ENCODE measurements around the gene DTX3.

DNA sequence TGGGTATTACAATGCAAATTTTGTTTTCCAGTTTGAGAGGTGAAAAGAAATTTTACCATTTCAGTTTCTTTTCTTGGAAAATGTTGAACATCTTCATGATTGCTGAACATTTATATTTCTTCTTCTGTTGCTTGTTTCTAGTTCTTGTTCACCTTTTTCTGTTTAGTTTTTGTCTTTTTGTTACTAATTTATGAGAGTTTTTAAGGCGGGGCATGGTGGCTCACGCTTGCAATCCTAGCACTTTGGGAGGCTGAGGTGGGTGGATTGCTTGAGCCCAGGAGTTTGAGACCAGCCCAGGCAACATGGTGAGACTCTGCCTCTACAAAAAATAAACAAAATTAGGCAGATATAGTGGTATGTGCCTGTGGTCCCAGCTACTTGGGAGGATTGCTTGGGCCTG lies 44.1 kb upstream of the DTX3 start:
- TF ChIP-seq, protein P1, sequence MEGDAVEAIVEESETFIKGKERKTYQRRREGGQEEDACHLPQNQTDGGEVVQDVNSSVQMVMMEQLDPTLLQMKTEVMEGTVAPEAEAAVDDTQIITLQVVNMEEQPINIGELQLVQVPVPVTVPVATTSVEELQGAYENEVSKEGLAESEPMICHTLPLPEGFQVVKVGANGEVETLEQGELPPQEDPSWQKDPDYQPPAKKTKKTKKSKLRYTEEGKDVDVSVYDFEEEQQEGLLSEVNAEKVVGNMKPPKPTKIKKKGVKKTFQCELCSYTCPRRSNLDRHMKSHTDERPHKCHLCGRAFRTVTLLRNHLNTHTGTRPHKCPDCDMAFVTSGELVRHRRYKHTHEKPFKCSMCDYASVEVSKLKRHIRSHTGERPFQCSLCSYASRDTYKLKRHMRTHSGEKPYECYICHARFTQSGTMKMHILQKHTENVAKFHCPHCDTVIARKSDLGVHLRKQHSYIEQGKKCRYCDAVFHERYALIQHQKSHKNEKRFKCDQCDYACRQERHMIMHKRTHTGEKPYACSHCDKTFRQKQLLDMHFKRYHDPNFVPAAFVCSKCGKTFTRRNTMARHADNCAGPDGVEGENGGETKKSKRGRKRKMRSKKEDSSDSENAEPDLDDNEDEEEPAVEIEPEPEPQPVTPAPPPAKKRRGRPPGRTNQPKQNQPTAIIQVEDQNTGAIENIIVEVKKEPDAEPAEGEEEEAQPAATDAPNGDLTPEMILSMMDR (conservative IDR thresholded peaks at IDR 0.05; ENCODE audit: low read depth in 2 of 2), result no peak
- TF ChIP-seq EZH2 (IDR thresholded peaks at IDR 0.05; ENCODE audit: low read depth, unreplicated experiment) (no peak), JUNB (IDR thresholded peaks at IDR 0.05; ENCODE audit: unreplicated experiment) (no peak), CREB1 (CRISPR knock-in tag; IDR thresholded peaks at IDR 0.05; ENCODE audit: low read depth) (no peak), EZH2phosphoT487 (IDR thresholded peaks at IDR 0.05; ENCODE audit: unreplicated experiment) (no peak), POLR2AphosphoS5 (IDR thresholded peaks at IDR 0.05; ENCODE audit: low read depth) (no peak)

Data from GM23338 (cell line).